A549 (cell line): Measurements from ENCODE around the gene CEP112. TPM values are rescaled to one million over a fixed set of nuclear protein-coding genes. Genes with fewer than 3 reads are reported as not detected.
A peak's percentile ranks its signal among the peaks of the same experiment; 100 is the strongest.

Experiments used
- ATAC-seq, 2 experiments: fragments of 200-7000 bp in 1 of 2; fragments of >200 bp in 1 of 2; cut with Nextera tagmentation in 1 of 2; cut with Tn5 transposase in 1 of 2; 3 replicates each; pipeline versions ENCODE4 v1.8.0 to v1.9.1; 2018 to 2020; ENCODE audit warnings: mild to moderate bottlenecking in 1 of 2, moderate library complexity in 1 of 2
- CTCF ChIA-PET: fragments of 300-600 bp; sonication (Branson Sonifier 250); formaldehyde crosslinking; extraction: SDS; loops from one replicate; lab custom pipeline; 2021; ENCODE audit warnings: antibody characterized with exemption, inconsistent platforms; lab: Yijun Ruan, JAX
- POLR2A ChIA-PET: fragments of 350-600 bp; formaldehyde crosslinking; extraction: SDS; loops from one replicate; lab custom pipeline; 2021; ENCODE audit warnings: antibody characterized with exemption, inconsistent platforms; lab: Yijun Ruan, JAX
- DNase-seq, 2 experiments: peaks; one replicate each; pipeline versions ENCODE4 v3.0.0 to v3.0.0-alpha.2; 2011 to 2016; ENCODE audit warnings: low read depth in 1 of 2, low spot score in 1 of 2
- FAIRE-seq: peaks from 2 replicates; lab custom pipeline; 2011; peaks lifted over from hg19 to GRCh38; lab: Jason Lieb, UNC
- H3K27ac ChIP-seq, 2 experiments: fragments of >200 bp; sonication (Bioruptor Twin); formaldehyde crosslinking; 3 replicates each; pipeline ENCODE4 v1.5.1; 2016 to 2017
- H3K4me1 ChIP-seq: fragments of >200 bp; sonication (Bioruptor Twin); formaldehyde crosslinking; 3 replicates; pipeline ENCODE4 v1.6.1; 2016
- H3K4me2 ChIP-seq: fragments of >200 bp; sonication (Bioruptor Twin); formaldehyde crosslinking; 3 replicates; pipeline ENCODE4 v1.6.1; 2016
- H3K4me3 ChIP-seq: fragments of >200 bp; sonication (Bioruptor Twin); formaldehyde crosslinking; 3 replicates; pipeline ENCODE4 v1.5.1; 2016
- H3K9me3 ChIP-seq: fragments of >200 bp; sonication (Bioruptor Twin); formaldehyde crosslinking; 3 replicates; pipeline ENCODE4 v1.6.1; 2016
- BCL3 ChIP-seq: fragments of >200 bp; sonication (Bioruptor Twin); formaldehyde crosslinking; IDR thresholded peaks from 3 replicates; pipeline ENCODE4 v1.6.1; 2016
- BHLHE40 ChIP-seq: IDR thresholded peaks from 2 replicates; pipeline ENCODE4 v1.6.1; 2012; ENCODE audit warnings: low read depth, low read length, inconsistent platforms
- CBX2 ChIP-seq: fragments of 200-600 bp; sonication (generic); IDR thresholded peaks from 2 replicates; pipeline ENCODE4 v1.6.1; 2016; ENCODE audit warnings: low read depth, mild to moderate bottlenecking, borderline replicate concordance
- EP300 ChIP-seq, 2 experiments: fragments of >200 bp; sonication (Bioruptor Twin); formaldehyde crosslinking; IDR thresholded peaks; 2 replicates in 1 of 2; 3 replicates in 1 of 2; pipeline ENCODE4 v1.6.1; 2016 to 2017
- FOSL2 ChIP-seq, 2 experiments: fragments of 450-650 bp in 1 of 2; fragments of >200 bp in 1 of 2; sonication (Bioruptor Twin) in 1 of 2; formaldehyde crosslinking; IDR thresholded peaks; 2 replicates each; pipeline versions ENCODE4 v1.5.0 to v1.6.1; 2016 to 2020; ENCODE audit warnings: mild to moderate bottlenecking in 1 of 2, moderate library complexity in 1 of 2
- GATA3 ChIP-seq: IDR thresholded peaks from 2 replicates; pipeline ENCODE4 v1.6.1; 2012; ENCODE audit warnings: borderline replicate concordance
- HDAC2 ChIP-seq: fragments of 200-600 bp; sonication (generic); IDR thresholded peaks from 2 replicates; pipeline ENCODE4 v1.6.1; 2016
- JUN ChIP-seq, 2 experiments: fragments of >200 bp; sonication (Bioruptor Twin); formaldehyde crosslinking; IDR thresholded peaks; 2 replicates in 1 of 2; 3 replicates in 1 of 2; pipeline ENCODE4 v1.6.1; 2016 to 2017
- JUNB ChIP-seq: fragments of >200 bp; sonication (Bioruptor Twin); formaldehyde crosslinking; IDR thresholded peaks from 2 replicates; pipeline ENCODE4 v1.6.1; 2016
- KDM1A ChIP-seq: fragments of 200-600 bp; sonication (generic); IDR thresholded peaks from 2 replicates; pipeline ENCODE4 v1.6.1; 2016; ENCODE audit warnings: low read depth, mild to moderate bottlenecking
- MAX ChIP-seq: IDR thresholded peaks from 2 replicates; pipeline ENCODE4 v1.6.1; 2012
- NPAS2 ChIP-seq: fragments of 250-450 bp; sonication (Bioruptor Pico); IDR thresholded peaks from 2 replicates; pipeline ENCODE4 v1.8.0; 2022; ENCODE audit warnings: mild to moderate bottlenecking, moderate library complexity, borderline replicate concordance
- NR3C1 ChIP-seq: fragments of >200 bp; sonication (Bioruptor Twin); formaldehyde crosslinking; IDR thresholded peaks from 3 replicates; pipeline ENCODE4 v1.6.1; 2017
- POLR2A ChIP-seq: IDR thresholded peaks from 2 replicates; pipeline ENCODE4 v1.6.1; 2012; ENCODE audit warnings: mild to moderate bottlenecking, low read length
- RAD21 ChIP-seq, 2 experiments: fragments of >200 bp in 1 of 2; sonication (Bioruptor Twin) in 1 of 2; formaldehyde crosslinking in 1 of 2; IDR thresholded peaks in 1 of 2; conservative IDR thresholded peaks in 1 of 2; 2 replicates in 1 of 2; 3 replicates in 1 of 2; pipeline ENCODE4 v1.6.1; 2012 to 2018; ENCODE audit warnings: inconsistent platforms in 1 of 2
- SMC3 ChIP-seq: fragments of >200 bp; sonication (Bioruptor Twin); formaldehyde crosslinking; IDR thresholded peaks from 3 replicates; pipeline ENCODE4 v1.6.1; 2018; ENCODE audit warnings: inconsistent platforms
- TFCP2L1 ChIP-seq: fragments of 250-450 bp; sonication (Bioruptor Pico); IDR thresholded peaks from 2 replicates; pipeline ENCODE4 v1.5.0; 2021; ENCODE audit warnings: mild to moderate bottlenecking
- ZFP36 ChIP-seq: fragments of 450-650 bp; IDR thresholded peaks from 2 replicates; pipeline ENCODE4 v1.6.1; 2014; ENCODE audit warnings: borderline replicate concordance; ENCODE audit not compliant: partially characterized antibody
- ZSCAN20 ChIP-seq: fragments of 250-450 bp; sonication (Bioruptor Pico); IDR thresholded peaks from 2 replicates; pipeline ENCODE4 v1.8.0; 2022; ENCODE audit warnings: mild to moderate bottlenecking, moderate library complexity
- WGBS: methylation state at CpG from one replicate; pipeline ENCODE4 v1.1.6; 2017; ENCODE audit errors: missing lambda C conversion rate; 5-methylcytosine and 5-hydroxymethylcytosine counted together
- polyA plus RNA-seq, 4 experiments: library from polyadenylated mRNA; depleted of rRNA in 3 of 4; stranded (reverse); fragments of >200 nt; fragmentation: RNase III in 1 of 4; extraction: RNeasy Plus Mini Kit Qiagen cat#74134 plus additional on column Dnase treatment in 1 of 4; gene quantifications; 2 replicates in 3 of 4; 3 replicates in 1 of 4; pipeline ENCODE4 v1.2.3, GENCODE V29; 2011 to 2017

Gene CEP112
- polyA plus RNA-seq, 2 of the 4 experiments (the other 2 are of a cell fraction): 9.6 to 15.2 TPM

- H3K27ac ChIP-seq: peak overlapping the region in 1 of 2 experiments; percentile 8; a peak in 1 of 6 replicates
- TF ChIP-seq KDM1A (no peak), HDAC2 (no peak)
- peak; percentile 89 for FAIRE-seq
- POLR2A ChIA-PET: no interaction called here
- H3K4me1 ChIP-seq: peaks cover 30% of the 10 kb centered on the region
- no peak for ATAC-seq
- H3K9me3 ChIP-seq: no peaks in the 10 kb centered on the region
- no peak overlapping the region for H3K4me3 ChIP-seq
- no peak overlapping the region for H3K4me2 ChIP-seq
- CTCF ChIA-PET: no interaction called here
- DNase-seq: no peak
Observed at GRCh38 chr17:65745241-65745640, 446.7 kb downstream of the CEP112 start.

GRCh38 chr17:65743308-65743655 lies 448.7 kb downstream of the CEP112 start:
- H3K9me3 ChIP-seq: peaks cover 6% of the 10 kb centered on the region; the same call in 1 of the 3 replicates
- no peak overlapping the region for H3K4me3 ChIP-seq
- no peak for ATAC-seq
- TF ChIP-seq NR3C1 (no peak), CBX2 (no peak)
- 6% methylated on average over 1 of the region's 1 CpG for WGBS
- CTCF ChIA-PET: interaction anchor here (2.0 kb wide), 1 partner anchor 105 kb away, joined by 5 read pairs; no protein-coding TSS in a partner anchor
- DNase-seq: no peak
- peaks cover 21% of the 10 kb centered on the region for H3K4me1 ChIP-seq
- peak overlapping the region; percentile 62 for H3K4me2 ChIP-seq
- peak; percentile 49 for FAIRE-seq
- peak overlapping the region in 1 of 2 experiments; percentile 29; a peak in 3 of 6 replicates for H3K27ac ChIP-seq
- POLR2A ChIA-PET: no interaction called here

GRCh38 chr17:65742403-65743307 lies 449.3 kb downstream of the CEP112 start:
- CTCF ChIA-PET: interaction anchor here (0.6 to 2.0 kb wide), 2 partner anchors 51 to 104 kb away, joined by 3 to 5 read pairs; no protein-coding TSS in a partner anchor
- ATAC-seq (peak; percentile 84 to 90), DNase-seq (peak; percentile 37 to 40), FAIRE-seq (peak; percentile 89)
- peaks cover 21% of the 10 kb centered on the region for H3K4me1 ChIP-seq
- H3K4me3 ChIP-seq: no peak overlapping the region
- peaks cover 6% of the 10 kb centered on the region; the same call in 1 of the 3 replicates for H3K9me3 ChIP-seq
- TF ChIP-seq GATA3 (peak; percentile 60; the same call in 1 of the 2 replicates), FOSL2 (IDR thresholded peaks at IDR 0.05) (peak; percentile 54; the same call in 1 of the 2 replicates), FOSL2 (CRISPR knock-in tag; IDR thresholded peaks at IDR 0.05) (0 out of 2 replicates have a peak, but pooled peaks have one; percentile 44), POLR2A (no peak), JUNB (peak; percentile 56; the same call in 1 of the 2 replicates), MAX (0 out of 2 replicates have a peak, but pooled peaks have one; percentile 23), EP300 (IDR thresholded peaks at IDR 0.05) (peak in 1 of 2 experiments; percentile 54; a peak in 1 of 5 replicates), BCL3 (no peak), SMC3 (0 out of 3 replicates have a peak, but pooled peaks have one; percentile 16), JUN (IDR thresholded peaks at IDR 0.05) (peak in 1 of 2 experiments; percentile 49; a peak in 1 of 5 replicates)
- peak overlapping the region; percentile 62 for H3K4me2 ChIP-seq
- 46% methylated on average over 6 of the region's 6 CpGs for WGBS
- peak overlapping the region; percentile 29 to 73; a peak in 5 of 6 replicates for H3K27ac ChIP-seq
- POLR2A ChIA-PET: no interaction called here

GRCh38 chr17:65741710-65742109 lies 450.2 kb downstream of the CEP112 start:
- Histone ChIP-seq H3K4me2 (no peak overlapping the region), H3K27ac (peak overlapping the region in 1 of 2 experiments; percentile 73; a peak in 2 of 6 replicates), H3K4me3 (no peak overlapping the region), H3K9me3 (peaks cover 6% of the 10 kb centered on the region; the same call in 1 of the 3 replicates), H3K4me1 (peaks cover 21% of the 10 kb centered on the region)
- POLR2A ChIA-PET: no interaction called here
- CTCF ChIA-PET: interaction anchor here (0.6 to 2.0 kb wide), 2 partner anchors 52 to 104 kb away, joined by 3 to 5 read pairs; no protein-coding TSS in a partner anchor
- DNase-seq (no peak), ATAC-seq (no peak), FAIRE-seq (no peak)
- no peak for TF ChIP-seq RAD21 (conservative IDR thresholded peaks at IDR 0.05 in 1 of 2, IDR thresholded peaks at IDR 0.05 in 1 of 2)
- no peak for TF ChIP-seq ZFP36
- no peak for TF ChIP-seq TFCP2L1 (CRISPR knock-in tag)
- TF ChIP-seq JUNB: no peak
- no peak for TF ChIP-seq ZSCAN20
- no peak for TF ChIP-seq NPAS2
- TF ChIP-seq NR3C1: no peak
- TF ChIP-seq BHLHE40: no peak
- 76% methylated on average over 1 of the region's 1 CpG for WGBS
